GM18519 (cell line): ENCODE data around the gene SCART1.
"Not testable (repeated sequence)": the region's sequence is repeated elsewhere in the genome, so short reads cannot be mapped to it uniquely, and the experiment has no call there.

ENCODE experiments used
- ATAC-seq: cut with Tn5 transposase; IDR thresholded peaks from one replicate; pipeline ENCODE4 v1.9.1; 2021; ENCODE audit warnings: mild to moderate bottlenecking, moderate library complexity; ENCODE audit not compliant: unreplicated experiment, low FRiP score

Gene SCART1

GRCh38 chr10:133467286-133467911 lies 13.7 kb downstream of the SCART1 start:
- ATAC-seq = no peak

- ATAC-seq = not testable (repeated sequence)
Observed at GRCh38 chr10:133469205-133469604, 15.5 kb downstream of the SCART1 start.

- no peak for ATAC-seq
Observed at GRCh38 chr10:133471300-133472109, 17.8 kb downstream of the SCART1 start.

- no peak for ATAC-seq
Observed at GRCh38 chr10:133473270-133473669, 19.5 kb downstream of the SCART1 start.

- ATAC-seq = no peak
Observed at GRCh38 chr10:133474027-133474426, 20.3 kb downstream of the SCART1 start.

GRCh38 chr10:133474665-133475424 lies 21.1 kb downstream of the SCART1 start:
- no peak for ATAC-seq

- ATAC-seq = no peak
Observed at GRCh38 chr10:133475425-133475734, 21.6 kb downstream of the SCART1 start.

GRCh38 chr10:133475821-133476640 lies 22.3 kb downstream of the SCART1 start:
- no peak for ATAC-seq

- ATAC-seq = no peak
Observed at GRCh38 chr10:133476641-133476990, 22.9 kb downstream of the SCART1 start.

- ATAC-seq = no peak
Observed at GRCh38 chr10:133481086-133481643, 27.4 kb downstream of the SCART1 start.

- no peak for ATAC-seq
Observed at GRCh38 chr10:133481657-133482056, 27.9 kb downstream of the SCART1 start.

- ATAC-seq = no peak
Observed at GRCh38 chr10:133484818-133485217, 31.1 kb downstream of the SCART1 start.

GRCh38 chr10:133487085-133487484 lies 33.3 kb downstream of the SCART1 start:
- ATAC-seq = no peak

GRCh38 chr10:133488354-133488753 lies 34.6 kb downstream of the SCART1 start:
- no peak for ATAC-seq

- ATAC-seq = peak; percentile 48
Observed at GRCh38 chr10:133489816-133490588, 36.3 kb downstream of the SCART1 start.

GRCh38 chr10:133493562-133493961 lies 39.8 kb downstream of the SCART1 start:
- ATAC-seq = not testable (repeated sequence)

GRCh38 chr10:133497363-133497762 lies 43.6 kb downstream of the SCART1 start:
- not testable (repeated sequence) for ATAC-seq

GRCh38 chr10:133499176-133499575 lies 45.4 kb downstream of the SCART1 start:
- not testable (repeated sequence) for ATAC-seq

- ATAC-seq = not testable (repeated sequence)
Observed at GRCh38 chr10:133500897-133501296, 47.2 kb downstream of the SCART1 start.

- no peak for ATAC-seq
Observed at GRCh38 chr10:133509700-133510099, 56.0 kb downstream of the SCART1 start.
